Dedifferentiated amniotic fluid mesenchymal stem cell (primary cell): ENCODE data around the gene SNX1.
A peak's percentile ranks its signal among the peaks of the same experiment; 100 is the strongest.

Experiments
- DNase-seq: peaks from one replicate; pipeline ENCODE4 v3.0.0-alpha.2; 2016; ENCODE audit errors: extremely low spot score

SNX1 gene

GRCh38 chr15:64146885-64147681 is 51.3 kb downstream of the SNX1 start:
- DNase-seq = no peak

GRCh38 chr15:64148168-64148567 is 52.4 kb downstream of the SNX1 start:
- DNase-seq = no peak

GRCh38 chr15:64148581-64148980 is 52.8 kb downstream of the SNX1 start:
- DNase-seq = no peak

- DNase-seq = no peak
These were observed 53.6 kb downstream of the SNX1 start for GRCh38 chr15:64149424-64149823.

- no peak for DNase-seq
These were observed 54.3 kb downstream of the SNX1 start for GRCh38 chr15:64149893-64150578.

GRCh38 chr15:64151727-64152506 is 56.1 kb downstream of the SNX1 start, which contains the start of gene SNX22:
Gene SNX22, plus strand, starts transcription at chr15:64151731. Its CDS starts 45 bp downstream, at chr15:64151776.
- no peak for DNase-seq

GRCh38 chr15:64152507-64153387 is 57.0 kb downstream of the SNX1 start:
- no peak for DNase-seq

- peak; percentile 87 for DNase-seq
These were observed 57.9 kb downstream of the SNX1 start for GRCh38 chr15:64153480-64154367.

GRCh38 chr15:64155802-64156651 is 60.2 kb downstream of the SNX1 start:
- DNase-seq = no peak

- DNase-seq = no peak
These were observed 61.0 kb downstream of the SNX1 start for GRCh38 chr15:64156652-64157331.

GRCh38 chr15:64157599-64158125 is 61.9 kb downstream of the SNX1 start:
- no peak for DNase-seq

- no peak for DNase-seq
These were observed 62.8 kb downstream of the SNX1 start for GRCh38 chr15:64158363-64159134.

- no peak for DNase-seq
These were observed 66.1 kb downstream of the SNX1 start for GRCh38 chr15:64161688-64162477.

GRCh38 chr15:64162478-64162868 is 66.7 kb downstream of the SNX1 start:
- no peak for DNase-seq

- peak; percentile 95 for DNase-seq
These were observed 67.3 kb downstream of the SNX1 start, which contains the start of gene PPIB for GRCh38 chr15:64162869-64163658. Gene PPIB, minus strand, starts transcription at chr15:64163022. Its CDS starts 36 bp downstream, at chr15:64162986.
